K562 (cell line): ENCODE data around the gene MYO15A. TPM values are rescaled to one million over a fixed set of nuclear protein-coding genes. Genes with fewer than 3 reads are reported as not detected.

Source experiments
- polyA plus RNA-seq, 8 experiments: library from polyadenylated mRNA; depleted of rRNA in 4 of 8; stranded (reverse) in 5 of 8; unstranded in 3 of 8; fragments of >200 nt; fragmentation: Nextera tagmentation in 2 of 8; fragmentation: Illumina TruSeq in 1 of 8; extraction: Ambion mirVana in 2 of 8; extraction: Trizol in 1 of 8; gene quantifications; 2 replicates each; pipeline versions ENCODE4 v1.2.1 to v1.2.3, GENCODE V29; 2011 to 2014; ENCODE audit warnings: inconsistent platforms in 1 of 8, missing spikeins in 1 of 8
- total RNA-seq, 7 experiments: library from RNA; depleted of rRNA in 6 of 7; stranded (reverse); fragments of >200 nt in 6 of 7; fragmentation: Illumina TruSeq in 2 of 7; extraction: Trizol in 2 of 7; gene quantifications; 2 replicates each; pipeline versions ENCODE4 v1.2.1 to v1.2.3, GENCODE V29; 2011 to 2021; ENCODE audit warnings: low replicate concordance in 1 of 7
- TF ChIP-seq, protein P1 (sequence below), 2 experiments: fragments of 450-650 bp; formaldehyde crosslinking in 1 of 2; IDR thresholded peaks; 2 replicates each; pipeline versions ENCODE4 v1.4.0 to v1.6.1; 2014 to 2020; ENCODE audit warnings: mild to moderate bottlenecking in 2 of 2, borderline replicate concordance in 1 of 2, low read depth in 1 of 2
- TF ChIP-seq, protein P2 (sequence below): fragments of 450-650 bp; IDR thresholded peaks from 2 replicates; pipeline ENCODE4 v1.6.1; 2018; ENCODE audit not compliant: partially characterized antibody
- TF ChIP-seq, protein P3 (sequence below): fragments of 450-650 bp; formaldehyde crosslinking; IDR thresholded peaks from 2 replicates; pipeline ENCODE4 v1.4.0; 2020; ENCODE audit warnings: mild to moderate bottlenecking, moderate library complexity

The MYO15A gene
- total and polyA plus RNA-seq, 9 of the 15 experiments (the other 6 are each of a cell fraction or from before 2014, with no cell fraction given), result 0.05 to 0.88 (median 0.14) TPM; not detected in 1

DNA sequence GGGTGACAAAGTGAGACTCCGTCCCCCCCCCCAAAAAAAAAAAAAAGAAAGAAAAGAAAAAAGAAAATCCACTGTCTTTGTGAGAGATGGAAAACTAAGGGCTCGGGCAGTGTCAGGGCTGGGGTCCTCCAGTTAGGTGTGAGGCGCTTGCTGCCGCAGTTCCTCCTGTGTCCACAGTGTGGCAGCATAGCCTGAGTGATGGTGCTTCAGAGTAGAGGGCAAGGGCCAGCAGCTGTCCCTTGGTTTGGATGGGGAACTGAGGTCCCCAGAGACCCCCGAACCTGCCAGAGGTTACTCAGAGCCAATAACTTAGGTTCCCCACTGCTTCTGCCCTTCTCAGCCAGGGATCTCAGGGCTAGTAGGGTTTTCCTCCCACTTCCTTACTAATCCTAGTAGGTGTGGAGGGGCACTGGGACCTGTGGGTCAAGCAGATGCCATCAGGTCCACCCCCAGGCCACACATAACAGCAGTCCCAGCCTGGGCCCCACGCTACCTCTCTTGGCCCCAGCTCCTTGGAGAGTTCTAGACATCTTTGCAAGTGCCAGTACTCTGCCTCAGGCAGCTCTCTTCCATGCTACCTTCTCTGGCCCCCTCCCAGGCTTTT is 109.0 kb downstream of the MYO15A start (continued):
- TF ChIP-seq, protein P1, sequence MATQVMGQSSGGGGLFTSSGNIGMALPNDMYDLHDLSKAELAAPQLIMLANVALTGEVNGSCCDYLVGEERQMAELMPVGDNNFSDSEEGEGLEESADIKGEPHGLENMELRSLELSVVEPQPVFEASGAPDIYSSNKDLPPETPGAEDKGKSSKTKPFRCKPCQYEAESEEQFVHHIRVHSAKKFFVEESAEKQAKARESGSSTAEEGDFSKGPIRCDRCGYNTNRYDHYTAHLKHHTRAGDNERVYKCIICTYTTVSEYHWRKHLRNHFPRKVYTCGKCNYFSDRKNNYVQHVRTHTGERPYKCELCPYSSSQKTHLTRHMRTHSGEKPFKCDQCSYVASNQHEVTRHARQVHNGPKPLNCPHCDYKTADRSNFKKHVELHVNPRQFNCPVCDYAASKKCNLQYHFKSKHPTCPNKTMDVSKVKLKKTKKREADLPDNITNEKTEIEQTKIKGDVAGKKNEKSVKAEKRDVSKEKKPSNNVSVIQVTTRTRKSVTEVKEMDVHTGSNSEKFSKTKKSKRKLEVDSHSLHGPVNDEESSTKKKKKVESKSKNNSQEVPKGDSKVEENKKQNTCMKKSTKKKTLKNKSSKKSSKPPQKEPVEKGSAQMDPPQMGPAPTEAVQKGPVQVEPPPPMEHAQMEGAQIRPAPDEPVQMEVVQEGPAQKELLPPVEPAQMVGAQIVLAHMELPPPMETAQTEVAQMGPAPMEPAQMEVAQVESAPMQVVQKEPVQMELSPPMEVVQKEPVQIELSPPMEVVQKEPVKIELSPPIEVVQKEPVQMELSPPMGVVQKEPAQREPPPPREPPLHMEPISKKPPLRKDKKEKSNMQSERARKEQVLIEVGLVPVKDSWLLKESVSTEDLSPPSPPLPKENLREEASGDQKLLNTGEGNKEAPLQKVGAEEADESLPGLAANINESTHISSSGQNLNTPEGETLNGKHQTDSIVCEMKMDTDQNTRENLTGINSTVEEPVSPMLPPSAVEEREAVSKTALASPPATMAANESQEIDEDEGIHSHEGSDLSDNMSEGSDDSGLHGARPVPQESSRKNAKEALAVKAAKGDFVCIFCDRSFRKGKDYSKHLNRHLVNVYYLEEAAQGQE (IDR thresholded peaks at IDR 0.05; ENCODE audit: borderline replicate concordance), result peak; percentile 62; the same call in 1 of the 2 replicates
- TF ChIP-seq, protein P1 (CRISPR knock-in tag; IDR thresholded peaks at IDR 0.05; ENCODE audit: low read depth), result no peak
- TF ChIP-seq, protein P2, sequence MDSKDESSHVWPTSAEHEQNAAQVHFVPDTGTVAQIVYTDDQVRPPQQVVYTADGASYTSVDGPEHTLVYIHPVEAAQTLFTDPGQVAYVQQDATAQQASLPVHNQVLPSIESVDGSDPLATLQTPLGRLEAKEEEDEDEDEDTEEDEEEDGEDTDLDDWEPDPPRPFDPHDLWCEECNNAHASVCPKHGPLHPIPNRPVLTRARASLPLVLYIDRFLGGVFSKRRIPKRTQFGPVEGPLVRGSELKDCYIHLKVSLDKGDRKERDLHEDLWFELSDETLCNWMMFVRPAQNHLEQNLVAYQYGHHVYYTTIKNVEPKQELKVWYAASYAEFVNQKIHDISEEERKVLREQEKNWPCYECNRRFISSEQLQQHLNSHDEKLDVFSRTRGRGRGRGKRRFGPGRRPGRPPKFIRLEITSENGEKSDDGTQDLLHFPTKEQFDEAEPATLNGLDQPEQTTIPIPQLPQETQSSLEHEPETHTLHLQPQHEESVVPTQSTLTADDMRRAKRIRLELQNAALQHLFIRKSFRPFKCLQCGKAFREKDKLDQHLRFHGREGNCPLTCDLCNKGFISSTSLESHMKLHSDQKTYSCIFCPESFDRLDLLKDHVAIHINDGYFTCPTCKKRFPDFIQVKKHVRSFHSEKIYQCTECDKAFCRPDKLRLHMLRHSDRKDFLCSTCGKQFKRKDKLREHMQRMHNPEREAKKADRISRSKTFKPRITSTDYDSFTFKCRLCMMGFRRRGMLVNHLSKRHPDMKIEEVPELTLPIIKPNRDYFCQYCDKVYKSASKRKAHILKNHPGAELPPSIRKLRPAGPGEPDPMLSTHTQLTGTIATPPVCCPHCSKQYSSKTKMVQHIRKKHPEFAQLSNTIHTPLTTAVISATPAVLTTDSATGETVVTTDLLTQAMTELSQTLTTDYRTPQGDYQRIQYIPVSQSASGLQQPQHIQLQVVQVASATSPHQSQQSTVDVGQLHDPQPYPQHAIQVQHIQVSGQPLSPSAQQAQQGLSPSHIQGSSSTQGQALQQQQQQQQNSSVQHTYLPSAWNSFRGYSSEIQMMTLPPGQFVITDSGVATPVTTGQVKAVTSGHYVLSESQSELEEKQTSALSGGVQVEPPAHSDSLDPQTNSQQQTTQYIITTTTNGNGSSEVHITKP, result no peak
- TF ChIP-seq, protein P3, sequence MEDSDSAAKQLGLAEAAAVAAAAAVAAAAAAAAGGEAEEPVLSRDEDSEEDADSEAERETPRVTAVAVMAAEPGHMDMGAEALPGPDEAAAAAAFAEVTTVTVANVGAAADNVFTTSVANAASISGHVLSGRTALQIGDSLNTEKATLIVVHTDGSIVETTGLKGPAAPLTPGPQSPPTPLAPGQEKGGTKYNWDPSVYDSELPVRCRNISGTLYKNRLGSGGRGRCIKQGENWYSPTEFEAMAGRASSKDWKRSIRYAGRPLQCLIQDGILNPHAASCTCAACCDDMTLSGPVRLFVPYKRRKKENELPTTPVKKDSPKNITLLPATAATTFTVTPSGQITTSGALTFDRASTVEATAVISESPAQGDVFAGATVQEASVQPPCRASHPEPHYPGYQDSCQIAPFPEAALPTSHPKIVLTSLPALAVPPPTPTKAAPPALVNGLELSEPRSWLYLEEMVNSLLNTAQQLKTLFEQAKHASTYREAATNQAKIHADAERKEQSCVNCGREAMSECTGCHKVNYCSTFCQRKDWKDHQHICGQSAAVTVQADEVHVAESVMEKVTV (CRISPR knock-in tag), result 0 out of 2 replicates have a peak, but pooled peaks have one; percentile 31
- TF ChIP-seq, all 486 proteins: peak for 11
